Keratinocyte (primary cell): ENCODE measurements around the gene MYO7B.

Experiments used
- EZH2 ChIP-seq: IDR thresholded peaks from one replicate; pipeline ENCODE4 v1.6.1; 2012; ENCODE audit warnings: inconsistent platforms, mild to moderate bottlenecking, low read length, moderate library complexity
- TF ChIP-seq, protein P1 (sequence below), 3 experiments: IDR thresholded peaks in 1 of 3; conservative IDR thresholded peaks in 1 of 3; optimal IDR thresholded peaks in 1 of 3; 2 replicates in 2 of 3; 3 replicates in 1 of 3; pipeline versions ENCODE3 to v1.5.1; 2011; ENCODE audit warnings: low read length in 3 of 3, mild to moderate bottlenecking in 3 of 3, moderate library complexity in 2 of 3, control low read depth in 1 of 3, inconsistent platforms in 1 of 3; ENCODE audit not compliant: insufficient read depth in 2 of 3; ENCODE audit errors: extremely low read depth in 1 of 3

DNA sequence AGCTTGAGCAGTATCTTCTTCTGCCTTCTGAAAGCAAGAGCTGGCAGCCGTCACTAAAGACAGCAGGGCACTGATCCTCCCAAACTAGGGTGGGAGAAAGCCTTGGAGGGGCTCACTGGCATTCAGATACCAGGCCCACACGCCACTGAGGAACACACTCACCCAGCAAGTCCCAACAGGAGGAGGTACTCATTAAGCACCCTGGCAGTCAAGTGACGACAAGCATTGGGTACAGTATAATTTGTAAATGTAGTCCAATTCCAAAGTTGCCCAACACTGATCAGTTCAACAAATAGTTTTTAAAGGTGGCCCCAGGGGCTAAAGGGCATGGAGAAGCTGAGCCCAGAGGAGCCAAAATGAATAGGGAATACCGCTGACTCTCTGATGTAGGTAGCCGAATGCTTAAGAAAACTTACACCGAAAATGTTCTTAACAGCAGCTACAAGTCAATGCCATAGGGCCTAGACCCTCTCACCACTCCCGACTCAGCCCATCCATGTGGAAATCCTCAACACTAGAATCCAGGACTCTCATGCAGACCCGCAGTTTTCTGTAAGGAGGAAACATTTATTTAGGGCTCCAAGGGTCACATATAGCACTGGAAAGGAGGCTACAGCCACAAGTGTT is 129.9 kb downstream of the MYO7B start:
- TF ChIP-seq, protein P1, sequence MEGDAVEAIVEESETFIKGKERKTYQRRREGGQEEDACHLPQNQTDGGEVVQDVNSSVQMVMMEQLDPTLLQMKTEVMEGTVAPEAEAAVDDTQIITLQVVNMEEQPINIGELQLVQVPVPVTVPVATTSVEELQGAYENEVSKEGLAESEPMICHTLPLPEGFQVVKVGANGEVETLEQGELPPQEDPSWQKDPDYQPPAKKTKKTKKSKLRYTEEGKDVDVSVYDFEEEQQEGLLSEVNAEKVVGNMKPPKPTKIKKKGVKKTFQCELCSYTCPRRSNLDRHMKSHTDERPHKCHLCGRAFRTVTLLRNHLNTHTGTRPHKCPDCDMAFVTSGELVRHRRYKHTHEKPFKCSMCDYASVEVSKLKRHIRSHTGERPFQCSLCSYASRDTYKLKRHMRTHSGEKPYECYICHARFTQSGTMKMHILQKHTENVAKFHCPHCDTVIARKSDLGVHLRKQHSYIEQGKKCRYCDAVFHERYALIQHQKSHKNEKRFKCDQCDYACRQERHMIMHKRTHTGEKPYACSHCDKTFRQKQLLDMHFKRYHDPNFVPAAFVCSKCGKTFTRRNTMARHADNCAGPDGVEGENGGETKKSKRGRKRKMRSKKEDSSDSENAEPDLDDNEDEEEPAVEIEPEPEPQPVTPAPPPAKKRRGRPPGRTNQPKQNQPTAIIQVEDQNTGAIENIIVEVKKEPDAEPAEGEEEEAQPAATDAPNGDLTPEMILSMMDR (optimal IDR thresholded peaks at IDR 0.05 in 1 of 3, IDR thresholded peaks at IDR 0.05 in 1 of 3, conservative IDR thresholded peaks at IDR 0.05 in 1 of 3; ENCODE audit: extremely low read depth in 1 of 3, insufficient read depth in 2 of 3, low read length in 3 of 3), result no peak
- TF ChIP-seq EZH2, result no peak
